Measurements from ENCODE around the gene LRRC15. TPM values are rescaled to one million over a fixed set of nuclear protein-coding genes. Genes with fewer than 3 reads are reported as not detected.
A peak's percentile ranks its signal among the peaks of the same experiment; 100 is the strongest.

The LRRC15 gene
- total and polyA plus RNA-seq, 2 donors, result 0.33 to 0.55 TPM

DNA sequence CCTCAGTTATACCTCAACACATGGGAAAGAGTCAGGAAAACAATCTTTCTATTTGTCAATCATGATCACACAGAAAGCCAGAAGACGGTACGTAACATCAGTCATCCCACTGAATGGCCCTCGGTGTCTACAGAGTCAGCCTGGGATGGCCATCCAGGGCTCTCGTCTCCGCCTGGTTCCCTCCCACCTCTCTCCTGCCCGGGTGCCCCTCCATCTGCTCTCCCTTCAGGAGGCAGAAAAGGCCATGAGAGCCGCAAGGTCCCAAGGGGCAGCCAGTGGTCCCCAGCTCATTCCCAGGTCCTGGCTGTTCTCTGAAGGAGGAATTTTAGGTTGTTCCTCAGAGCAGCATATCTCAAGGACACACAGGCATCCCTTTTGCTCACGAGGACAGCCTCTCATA, 4.4 kb upstream of the LRRC15 start:
- no peak for DNase-seq (ENCODE audit: low read depth in 6 of 9, low spot score in 9 of 9)
- Histone ChIP-seq H3K4me3 (ENCODE audit: low read length in 2 of 2) (no peak overlapping the region), H3K27ac (ENCODE audit: low read depth in 1 of 2, low read length in 1 of 2) (no peak overlapping the region), H3K4me1 (ENCODE audit: control insufficient read depth in 2 of 2, insufficient read depth in 2 of 2, low read length in 2 of 2) (no peaks in the 10 kb centered on the region), H3K9me3 (ENCODE audit: control insufficient read depth in 2 of 2, insufficient read depth in 1 of 2, low read length in 1 of 2) (no peaks in the 10 kb centered on the region), H3K27me3 (ENCODE audit: control insufficient read depth in 2 of 2, insufficient read depth in 1 of 2, low read length in 1 of 2) (peaks cover 3 to 66% of the 10 kb centered on the region in 2 donors), H3K36me3 (ENCODE audit: control insufficient read depth in 2 of 2, insufficient read depth in 2 of 2, low read length in 1 of 2) (no peaks in the 10 kb centered on the region)
- 81% methylated on average over 8 of the region's 8 CpGs for WGBS

DNA sequence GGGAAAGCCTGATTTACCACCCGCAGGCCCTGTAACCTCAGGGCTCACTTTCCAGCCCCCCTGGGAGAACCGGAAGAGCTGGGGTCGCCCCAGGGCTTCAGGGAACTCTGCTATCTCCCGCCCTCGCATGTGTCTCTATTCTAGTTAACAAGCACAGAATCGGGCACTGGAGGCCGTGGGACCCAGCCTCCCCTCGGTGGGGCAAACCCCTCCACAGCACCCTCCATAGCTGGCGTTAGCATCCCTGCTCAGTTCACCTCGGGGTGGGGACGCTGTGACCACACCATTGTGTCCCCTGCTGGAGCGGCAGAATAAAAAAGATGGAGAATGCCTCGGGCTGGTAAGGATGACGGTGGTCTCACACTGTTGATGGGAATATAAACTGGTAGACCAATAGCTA, 3.5 kb upstream of the LRRC15 start:
- Histone ChIP-seq H3K36me3 (ENCODE audit: control insufficient read depth in 2 of 2, insufficient read depth in 2 of 2, low read length in 1 of 2) (no peaks in the 10 kb centered on the region), H3K27ac (ENCODE audit: low read depth in 1 of 2, low read length in 1 of 2) (no peak overlapping the region), H3K4me1 (ENCODE audit: control insufficient read depth in 2 of 2, insufficient read depth in 2 of 2, low read length in 2 of 2) (peaks cover 0 to 8% of the 10 kb centered on the region in 2 donors), H3K4me3 (ENCODE audit: low read length in 2 of 2) (no peak overlapping the region), H3K9me3 (ENCODE audit: control insufficient read depth in 2 of 2, insufficient read depth in 1 of 2, low read length in 1 of 2) (peaks cover 0 to 3% of the 10 kb centered on the region in 2 donors), H3K27me3 (ENCODE audit: control insufficient read depth in 2 of 2, insufficient read depth in 1 of 2, low read length in 1 of 2) (peaks cover 3 to 69% of the 10 kb centered on the region in 2 donors)
- no peak for DNase-seq (ENCODE audit: low read depth in 6 of 9, low spot score in 9 of 9)
- 95% methylated on average over 14 of the region's 14 CpGs for WGBS

DNA sequence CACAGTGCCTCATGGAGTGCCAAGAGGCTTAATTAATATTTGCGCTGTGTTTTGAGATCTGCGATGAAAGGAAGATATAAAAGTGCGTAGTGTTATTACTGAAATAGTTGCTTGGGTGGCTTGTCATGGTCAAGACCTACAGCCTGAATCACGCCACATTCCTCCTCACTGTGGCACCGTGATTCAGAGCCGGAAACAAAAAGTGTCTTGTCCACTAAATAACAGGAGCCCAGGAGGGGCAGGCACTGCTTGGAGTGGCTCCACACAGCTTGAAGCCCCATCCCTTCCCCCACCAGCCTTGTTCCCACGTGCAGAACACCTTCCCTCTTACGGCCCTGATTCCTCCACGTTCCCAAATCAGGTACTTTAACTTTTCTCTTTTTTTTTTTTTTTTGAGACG, 1.2 kb upstream of the LRRC15 start:
- DNase-seq (ENCODE audit: low read depth in 6 of 9, low spot score in 9 of 9), result no peak

DNA sequence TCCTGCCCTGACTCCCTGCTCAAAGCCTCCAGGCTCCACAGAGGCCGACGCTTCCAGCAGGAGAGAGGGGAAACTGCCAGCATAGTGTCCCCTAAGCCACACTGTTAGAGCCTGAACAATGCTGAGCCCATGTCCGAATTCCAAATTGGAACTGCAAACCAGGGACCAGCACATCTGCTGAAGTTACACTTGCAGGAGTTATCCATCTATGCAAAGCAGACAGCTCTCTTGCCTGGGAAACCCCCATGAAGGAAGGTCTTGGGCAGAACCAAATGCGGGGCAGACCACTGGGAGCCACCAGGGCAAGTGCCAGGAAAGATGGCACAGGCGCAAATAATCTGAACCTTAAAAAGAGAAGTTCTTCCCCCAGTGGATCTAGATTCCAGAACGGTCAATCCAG, 625 bp downstream of the LRRC15 start:
- 91% methylated on average over 6 of the region's 6 CpGs for WGBS

More for the DNA sequence above, 1.2 kb upstream of the LRRC15 start:
- H3K4me3 ChIP-seq (ENCODE audit: low read length in 2 of 2), result no peak overlapping the region
- no peak overlapping the region for H3K27ac ChIP-seq (ENCODE audit: low read depth in 1 of 2, low read length in 1 of 2)
- WGBS, result 92% methylated on average over 10 of the region's 10 CpGs
- H3K9me3 ChIP-seq (ENCODE audit: control insufficient read depth in 2 of 2, insufficient read depth in 1 of 2, low read length in 1 of 2), result peaks cover 1 to 3% of the 10 kb centered on the region in 2 donors
- peaks cover 0 to 9% of the 10 kb centered on the region in 2 donors for H3K4me1 ChIP-seq (ENCODE audit: control insufficient read depth in 2 of 2, insufficient read depth in 2 of 2, low read length in 2 of 2)
- peaks cover 3 to 66% of the 10 kb centered on the region in 2 donors for H3K27me3 ChIP-seq (ENCODE audit: control insufficient read depth in 2 of 2, insufficient read depth in 1 of 2, low read length in 1 of 2)
- no peaks in the 10 kb centered on the region for H3K36me3 ChIP-seq (ENCODE audit: control insufficient read depth in 2 of 2, insufficient read depth in 2 of 2, low read length in 1 of 2)

DNA sequence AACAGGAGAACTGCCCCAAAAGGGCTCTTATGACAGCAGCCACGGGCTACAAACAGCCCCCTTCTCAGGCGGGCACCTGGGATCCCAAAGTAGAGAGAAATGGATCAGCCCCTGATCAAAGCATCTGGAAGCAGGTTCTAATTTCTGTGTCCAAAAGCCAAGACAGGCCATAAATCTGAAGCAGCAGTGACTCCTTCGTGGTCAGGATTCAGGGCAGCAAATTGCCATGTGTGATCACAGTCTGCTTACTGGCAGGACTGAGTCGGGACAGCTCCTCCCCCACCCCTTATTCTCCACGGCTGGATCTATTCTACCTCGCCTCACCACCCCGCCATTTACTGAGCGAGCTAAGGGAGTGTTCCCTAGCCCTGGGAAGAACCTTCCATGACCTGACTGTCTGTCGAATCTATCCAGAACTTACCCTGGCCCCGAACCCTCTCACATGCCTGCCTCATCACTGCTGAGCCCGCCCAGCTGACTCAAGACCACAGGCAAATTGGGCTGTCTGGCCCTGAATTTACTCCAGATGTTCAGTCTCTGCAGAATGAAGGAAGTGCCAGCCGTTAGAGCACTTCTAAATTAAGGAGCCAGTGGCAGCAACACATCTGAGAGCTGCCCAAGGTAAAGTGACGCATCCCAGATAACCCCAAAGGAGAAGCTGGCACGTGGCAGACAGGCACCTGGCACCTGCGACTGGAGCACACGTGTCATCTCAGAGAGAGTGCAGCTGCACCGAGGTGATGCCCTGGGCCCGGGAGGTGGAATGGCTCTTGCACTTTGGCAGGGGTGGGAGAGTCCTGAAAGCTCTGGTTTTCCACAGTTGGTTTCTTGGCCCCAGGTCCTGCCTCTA, 1.3 kb downstream of the LRRC15 start:
- peaks cover 3 to 66% of the 10 kb centered on the region in 2 donors for H3K27me3 ChIP-seq (ENCODE audit: control insufficient read depth in 2 of 2, insufficient read depth in 1 of 2, low read length in 1 of 2)
- WGBS, result 46% methylated on average over 18 of the region's 18 CpGs
- H3K36me3 ChIP-seq (ENCODE audit: control insufficient read depth in 2 of 2, insufficient read depth in 2 of 2, low read length in 1 of 2), result no peaks in the 10 kb centered on the region
- no peak overlapping the region for H3K4me3 ChIP-seq (ENCODE audit: low read length in 2 of 2)
- peaks cover 1 to 3% of the 10 kb centered on the region in 2 donors for H3K9me3 ChIP-seq (ENCODE audit: control insufficient read depth in 2 of 2, insufficient read depth in 1 of 2, low read length in 1 of 2)
- peaks cover 0 to 9% of the 10 kb centered on the region in 2 donors for H3K4me1 ChIP-seq (ENCODE audit: control insufficient read depth in 2 of 2, insufficient read depth in 2 of 2, low read length in 2 of 2)
- DNase-seq (ENCODE audit: low read depth in 6 of 9, low spot score in 9 of 9), result peak in 2 of 9 donors; percentile 17 to 43
- no peak overlapping the region for H3K27ac ChIP-seq (ENCODE audit: low read depth in 1 of 2, low read length in 1 of 2)

More for the DNA sequence above, 625 bp downstream of the LRRC15 start:
- H3K27ac ChIP-seq (ENCODE audit: low read depth in 1 of 2, low read length in 1 of 2), result no peak overlapping the region
- H3K27me3 ChIP-seq (ENCODE audit: control insufficient read depth in 2 of 2, insufficient read depth in 1 of 2, low read length in 1 of 2), result peaks cover 3 to 67% of the 10 kb centered on the region in 2 donors
- no peak overlapping the region for H3K4me3 ChIP-seq (ENCODE audit: low read length in 2 of 2)
- H3K4me1 ChIP-seq (ENCODE audit: control insufficient read depth in 2 of 2, insufficient read depth in 2 of 2, low read length in 2 of 2), result peaks cover 0 to 9% of the 10 kb centered on the region in 2 donors
- DNase-seq (ENCODE audit: low read depth in 6 of 9, low spot score in 9 of 9), result no peak
- H3K9me3 ChIP-seq (ENCODE audit: control insufficient read depth in 2 of 2, insufficient read depth in 1 of 2, low read length in 1 of 2), result peaks cover 1 to 3% of the 10 kb centered on the region in 2 donors
- H3K36me3 ChIP-seq (ENCODE audit: control insufficient read depth in 2 of 2, insufficient read depth in 2 of 2, low read length in 1 of 2), result no peaks in the 10 kb centered on the region

DNA sequence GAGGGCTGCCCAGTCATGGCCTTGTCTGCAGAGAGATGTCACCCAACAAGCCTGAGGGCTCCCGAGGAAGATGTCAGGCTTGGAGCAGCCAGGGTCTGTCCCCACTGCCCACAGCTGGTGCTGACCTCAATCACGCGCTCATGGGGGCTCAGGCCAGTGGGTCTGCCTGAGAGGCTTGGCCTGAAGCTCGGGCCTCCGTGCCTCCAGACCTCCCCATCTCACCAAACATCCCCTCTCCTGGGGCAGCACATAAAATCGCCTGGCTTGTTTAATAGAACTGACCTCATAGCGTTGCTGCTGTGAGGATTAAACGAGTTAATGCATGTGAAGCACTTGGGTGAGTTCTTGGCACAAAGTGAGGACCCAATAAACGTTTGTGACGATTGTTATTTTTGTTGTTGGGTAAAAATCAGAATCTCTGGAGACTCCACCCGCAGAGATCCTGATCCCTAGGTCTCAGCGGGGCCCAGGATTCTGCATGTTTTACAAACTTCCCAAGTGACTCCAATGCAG, 3.5 kb downstream of the LRRC15 start:
- no peak overlapping the region for H3K4me3 ChIP-seq (ENCODE audit: low read length in 2 of 2)
- H3K27me3 ChIP-seq (ENCODE audit: control insufficient read depth in 2 of 2, insufficient read depth in 1 of 2, low read length in 1 of 2), result peaks cover 3 to 54% of the 10 kb centered on the region in 2 donors
- 95% methylated on average over 12 of the region's 12 CpGs for WGBS
- H3K36me3 ChIP-seq (ENCODE audit: control insufficient read depth in 2 of 2, insufficient read depth in 2 of 2, low read length in 1 of 2), result no peaks in the 10 kb centered on the region
- peaks cover 1 to 3% of the 10 kb centered on the region in 2 donors for H3K9me3 ChIP-seq (ENCODE audit: control insufficient read depth in 2 of 2, insufficient read depth in 1 of 2, low read length in 1 of 2)
- H3K4me1 ChIP-seq (ENCODE audit: control insufficient read depth in 2 of 2, insufficient read depth in 2 of 2, low read length in 2 of 2), result peaks cover 0 to 9% of the 10 kb centered on the region in 2 donors
- H3K27ac ChIP-seq (ENCODE audit: low read depth in 1 of 2, low read length in 1 of 2), result no peak overlapping the region
- DNase-seq (ENCODE audit: low read depth in 6 of 9, low spot score in 9 of 9), result no peak

DNA sequence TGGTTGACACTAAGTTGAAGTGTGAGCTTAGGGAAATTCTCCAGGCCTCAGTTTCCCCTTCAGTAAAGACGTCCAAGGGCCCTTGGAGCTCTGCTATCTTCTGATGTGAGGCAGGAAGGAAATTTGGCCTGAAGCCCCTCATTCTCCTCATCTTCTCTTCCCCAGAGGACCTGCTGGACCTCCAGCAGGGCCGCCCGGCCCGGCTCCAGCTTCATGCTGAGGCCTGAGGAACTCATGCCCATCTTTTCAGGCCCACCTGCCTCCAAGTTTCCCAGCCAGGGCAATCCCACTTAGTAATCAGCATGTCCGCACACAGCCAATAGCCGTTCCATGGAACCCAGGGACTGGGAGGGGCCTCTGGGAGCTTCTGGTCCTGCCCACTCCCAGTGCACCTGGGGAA, 4.0 kb downstream of the LRRC15 start:
- H3K36me3 ChIP-seq (ENCODE audit: control insufficient read depth in 2 of 2, insufficient read depth in 2 of 2, low read length in 1 of 2), result no peaks in the 10 kb centered on the region
- WGBS, result 95% methylated on average over 6 of the region's 6 CpGs
- DNase-seq (ENCODE audit: low read depth in 6 of 9, low spot score in 9 of 9), result no peak
- no peak overlapping the region for H3K27ac ChIP-seq (ENCODE audit: low read depth in 1 of 2, low read length in 1 of 2)
- peaks cover 1 to 7% of the 10 kb centered on the region in 2 donors for H3K9me3 ChIP-seq (ENCODE audit: control insufficient read depth in 2 of 2, insufficient read depth in 1 of 2, low read length in 1 of 2)
- H3K4me1 ChIP-seq (ENCODE audit: control insufficient read depth in 2 of 2, insufficient read depth in 2 of 2, low read length in 2 of 2), result peaks cover 0 to 9% of the 10 kb centered on the region in 2 donors
- no peak overlapping the region for H3K4me3 ChIP-seq (ENCODE audit: low read length in 2 of 2)
- H3K27me3 ChIP-seq (ENCODE audit: control insufficient read depth in 2 of 2, insufficient read depth in 1 of 2, low read length in 1 of 2), result peaks cover 3 to 49% of the 10 kb centered on the region in 2 donors

DNA sequence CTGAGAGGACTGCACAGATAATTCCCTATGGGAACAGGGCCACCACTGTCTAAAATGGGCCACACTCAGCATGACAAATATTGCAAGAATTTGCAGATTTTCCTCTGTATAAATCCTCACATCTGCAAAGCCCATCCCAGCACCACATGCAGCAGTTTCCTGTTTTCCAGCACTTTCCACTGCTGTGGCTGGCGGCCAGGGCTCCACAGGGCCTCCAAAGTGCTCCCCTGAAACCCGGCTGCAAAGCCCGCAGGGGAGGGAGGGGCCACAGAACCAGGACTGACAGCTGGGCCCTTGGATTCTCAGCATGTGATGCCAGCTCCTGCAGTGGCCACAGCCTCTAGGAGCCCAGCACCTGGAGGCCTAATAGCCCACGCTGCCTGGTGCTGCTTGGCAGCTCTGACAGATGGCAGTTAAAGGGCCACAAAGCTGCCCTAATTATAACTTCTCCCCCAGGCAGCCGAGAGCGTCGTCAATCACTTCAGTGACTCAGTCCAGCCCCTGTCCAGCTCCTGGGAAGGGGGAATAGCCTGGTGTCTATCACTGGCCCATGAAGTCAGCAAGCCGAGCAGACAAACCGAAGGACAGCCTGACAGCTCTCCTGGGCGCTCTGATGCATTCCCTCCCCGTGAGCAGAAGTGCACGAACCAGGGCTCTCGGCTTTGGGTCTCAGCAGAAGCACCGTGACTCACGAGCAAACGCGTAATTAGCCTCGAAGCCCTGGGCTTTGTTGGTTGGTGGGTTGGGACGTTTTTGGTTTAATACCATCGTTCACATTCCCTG, 4.7 kb downstream of the LRRC15 start:
- Histone ChIP-seq H3K36me3 (ENCODE audit: control insufficient read depth in 2 of 2, insufficient read depth in 2 of 2, low read length in 1 of 2) (no peaks in the 10 kb centered on the region), H3K4me3 (ENCODE audit: low read length in 2 of 2) (no peak overlapping the region), H3K27me3 (ENCODE audit: control insufficient read depth in 2 of 2, insufficient read depth in 1 of 2, low read length in 1 of 2) (peaks cover 0 to 44% of the 10 kb centered on the region in 2 donors), H3K9me3 (ENCODE audit: control insufficient read depth in 2 of 2, insufficient read depth in 1 of 2, low read length in 1 of 2) (peaks cover 1 to 7% of the 10 kb centered on the region in 2 donors), H3K4me1 (ENCODE audit: control insufficient read depth in 2 of 2, insufficient read depth in 2 of 2, low read length in 2 of 2) (peaks cover 0 to 9% of the 10 kb centered on the region in 2 donors), H3K27ac (ENCODE audit: low read depth in 1 of 2, low read length in 1 of 2) (no peak overlapping the region)
- no peak for DNase-seq (ENCODE audit: low read depth in 6 of 9, low spot score in 9 of 9)
- WGBS, result 87% methylated on average over 20 of the region's 20 CpGs

DNA sequence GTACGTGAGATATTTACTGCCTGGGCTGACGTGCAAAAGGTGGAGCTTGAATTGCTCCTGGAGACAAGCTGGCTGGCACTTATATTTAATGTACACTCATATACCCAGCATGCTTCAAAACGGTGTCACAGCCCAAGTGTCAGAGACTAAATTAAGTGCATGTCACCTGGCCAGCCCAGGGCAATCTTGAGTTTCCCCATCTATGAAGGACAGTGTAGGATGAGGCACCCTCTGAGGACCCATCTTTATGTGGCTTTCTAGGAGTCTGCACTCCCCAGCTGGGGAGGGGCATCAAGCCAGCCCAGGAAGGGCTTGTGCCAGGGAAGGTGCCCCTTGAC, 5.3 kb downstream of the LRRC15 start:
- no peak overlapping the region for H3K4me3 ChIP-seq (ENCODE audit: low read length in 2 of 2)

More for the DNA sequence above, 5.3 kb downstream of the LRRC15 start:
- 93% methylated on average over 3 of the region's 3 CpGs for WGBS
- Histone ChIP-seq H3K9me3 (ENCODE audit: control insufficient read depth in 2 of 2, insufficient read depth in 1 of 2, low read length in 1 of 2) (peaks cover 1 to 7% of the 10 kb centered on the region in 2 donors), H3K27me3 (ENCODE audit: control insufficient read depth in 2 of 2, insufficient read depth in 1 of 2, low read length in 1 of 2) (peaks cover 0 to 39% of the 10 kb centered on the region in 2 donors), H3K36me3 (ENCODE audit: control insufficient read depth in 2 of 2, insufficient read depth in 2 of 2, low read length in 1 of 2) (no peaks in the 10 kb centered on the region), H3K4me1 (ENCODE audit: control insufficient read depth in 2 of 2, insufficient read depth in 2 of 2, low read length in 2 of 2) (peaks cover 0 to 9% of the 10 kb centered on the region in 2 donors), H3K27ac (ENCODE audit: low read depth in 1 of 2, low read length in 1 of 2) (no peak overlapping the region)
- DNase-seq (ENCODE audit: low read depth in 6 of 9, low spot score in 9 of 9), result no peak
